Measurements from ENCODE around the gene CMSS1. TPM values are rescaled to one million over a fixed set of nuclear protein-coding genes. Genes with fewer than 3 reads are reported as not detected.

CMSS1 gene
- total RNA-seq, 4 donors from 2014 or later: 11.2 to 16.3 (median 14.1) TPM

GRCh38 chr3:99976584-99976983, 158.9 kb downstream of the CMSS1 start:
- Histone ChIP-seq H3K27ac (replicated peaks in 1 of 4) (no peak overlapping the region), H3K4me3 (no peak overlapping the region), H3K27me3 (no peaks in the 10 kb centered on the region), H3K36me3 (no peaks in the 10 kb centered on the region), H3K9me3 (no peaks in the 10 kb centered on the region), H3K4me1 (peaks cover 0 to 34% (median 26%) of the 10 kb centered on the region in 4 donors)
- intact Hi-C loops (cut with DNase I): no loop called here
- no peak for DNase-seq (ENCODE audit: extremely low spot score)
- no peak for TF ChIP-seq POLR2A (IDR thresholded peaks at IDR 0.05; ENCODE audit: low read depth)
- TF ChIP-seq EP300 (IDR thresholded peaks at IDR 0.05): no peak
- no peak for TF ChIP-seq POLR2AphosphoS5 (IDR thresholded peaks at IDR 0.05)
- TF ChIP-seq, protein P1, sequence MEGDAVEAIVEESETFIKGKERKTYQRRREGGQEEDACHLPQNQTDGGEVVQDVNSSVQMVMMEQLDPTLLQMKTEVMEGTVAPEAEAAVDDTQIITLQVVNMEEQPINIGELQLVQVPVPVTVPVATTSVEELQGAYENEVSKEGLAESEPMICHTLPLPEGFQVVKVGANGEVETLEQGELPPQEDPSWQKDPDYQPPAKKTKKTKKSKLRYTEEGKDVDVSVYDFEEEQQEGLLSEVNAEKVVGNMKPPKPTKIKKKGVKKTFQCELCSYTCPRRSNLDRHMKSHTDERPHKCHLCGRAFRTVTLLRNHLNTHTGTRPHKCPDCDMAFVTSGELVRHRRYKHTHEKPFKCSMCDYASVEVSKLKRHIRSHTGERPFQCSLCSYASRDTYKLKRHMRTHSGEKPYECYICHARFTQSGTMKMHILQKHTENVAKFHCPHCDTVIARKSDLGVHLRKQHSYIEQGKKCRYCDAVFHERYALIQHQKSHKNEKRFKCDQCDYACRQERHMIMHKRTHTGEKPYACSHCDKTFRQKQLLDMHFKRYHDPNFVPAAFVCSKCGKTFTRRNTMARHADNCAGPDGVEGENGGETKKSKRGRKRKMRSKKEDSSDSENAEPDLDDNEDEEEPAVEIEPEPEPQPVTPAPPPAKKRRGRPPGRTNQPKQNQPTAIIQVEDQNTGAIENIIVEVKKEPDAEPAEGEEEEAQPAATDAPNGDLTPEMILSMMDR (IDR thresholded peaks at IDR 0.05): no peak

DNA sequence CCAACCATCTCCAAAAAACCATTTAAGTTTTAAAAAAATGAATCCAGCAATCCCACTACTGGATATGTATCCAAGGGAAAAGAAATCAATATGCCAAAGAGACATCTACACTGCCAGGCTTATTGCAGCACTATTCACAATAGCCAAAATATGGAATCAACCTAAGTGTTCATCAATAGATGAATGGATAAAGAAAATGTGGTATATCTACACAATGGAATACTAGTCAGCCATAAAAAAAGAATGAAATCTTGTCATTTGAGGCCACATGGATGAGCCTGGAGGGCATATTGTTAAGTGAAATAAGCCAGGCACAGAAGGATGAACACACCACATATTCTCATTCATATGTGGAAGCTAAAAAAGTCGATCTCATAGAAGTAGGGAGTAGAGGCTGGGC, 160.6 kb downstream of the CMSS1 start:
- peaks cover 0 to 20% (median 14%) of the 10 kb centered on the region in 4 donors for H3K4me1 ChIP-seq
- H3K36me3 ChIP-seq: no peaks in the 10 kb centered on the region
- H3K4me3 ChIP-seq: no peak overlapping the region
- H3K27me3 ChIP-seq: no peaks in the 10 kb centered on the region
- DNase-seq (ENCODE audit: extremely low spot score): no peak
- H3K9me3 ChIP-seq: no peaks in the 10 kb centered on the region
- WGBS: 95% methylated on average over 1 of the region's 1 CpG
- no peak overlapping the region for H3K27ac ChIP-seq (replicated peaks in 1 of 4)
- no peak for TF ChIP-seq POLR2A (IDR thresholded peaks at IDR 0.05; ENCODE audit: low read depth)
- intact Hi-C loops (cut with DNase I): no loop called here

GRCh38 chr3:99980606-99981005, 162.9 kb downstream of the CMSS1 start:
- intact Hi-C loops (cut with DNase I): no loop called here
- TF ChIP-seq POLR2A (IDR thresholded peaks at IDR 0.05; ENCODE audit: low read depth) (no peak), POLR2AphosphoS5 (IDR thresholded peaks at IDR 0.05) (no peak), EP300 (IDR thresholded peaks at IDR 0.05) (no peak)
- TF ChIP-seq, protein P1 (IDR thresholded peaks at IDR 0.05): no peak
- WGBS: 83% methylated on average over 3 of the region's 3 CpGs
- Histone ChIP-seq H3K4me1 (no peaks in the 10 kb centered on the region), H3K36me3 (no peaks in the 10 kb centered on the region), H3K27me3 (no peaks in the 10 kb centered on the region), H3K27ac (replicated peaks in 1 of 4) (no peak overlapping the region), H3K4me3 (no peak overlapping the region), H3K9me3 (no peaks in the 10 kb centered on the region)
- DNase-seq (ENCODE audit: extremely low spot score): no peak

GRCh38 chr3:99981138-99981537, 163.5 kb downstream of the CMSS1 start:
- no peak for DNase-seq (ENCODE audit: extremely low spot score)
- WGBS: 87% methylated on average over 1 of the region's 1 CpG

DNA sequence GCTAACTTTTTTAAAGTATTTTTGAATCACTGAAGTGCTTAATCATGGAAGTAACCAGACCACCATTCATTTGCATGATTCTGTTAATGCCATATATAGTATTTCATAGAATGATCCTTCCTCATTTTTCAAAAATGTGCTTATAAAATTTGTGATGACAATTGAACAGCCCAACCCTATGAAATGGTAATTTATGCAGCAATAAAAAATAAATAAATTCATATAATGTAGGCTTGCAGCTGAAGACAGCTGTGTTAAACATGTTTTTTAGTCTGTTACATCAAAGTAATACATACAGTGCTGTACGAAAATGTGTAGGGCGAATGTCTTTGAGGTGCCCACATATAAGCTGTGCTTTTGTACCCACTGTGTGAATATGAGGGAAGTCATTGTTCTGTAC, 165.0 kb downstream of the CMSS1 start:
- TF ChIP-seq, protein P1 (IDR thresholded peaks at IDR 0.05): no peak
- no peak for TF ChIP-seq POLR2AphosphoS5 (IDR thresholded peaks at IDR 0.05)

More at GRCh38 chr3:99981138-99981537, 163.5 kb downstream of the CMSS1 start:
- intact Hi-C loops (cut with DNase I): no loop called here
- no peaks in the 10 kb centered on the region for H3K9me3 ChIP-seq
- H3K27me3 ChIP-seq: no peaks in the 10 kb centered on the region
- no peak overlapping the region for H3K27ac ChIP-seq (replicated peaks in 1 of 4)
- no peaks in the 10 kb centered on the region for H3K36me3 ChIP-seq
- H3K4me1 ChIP-seq: no peaks in the 10 kb centered on the region
- no peak overlapping the region for H3K4me3 ChIP-seq
- TF ChIP-seq POLR2A (IDR thresholded peaks at IDR 0.05; ENCODE audit: low read depth): no peak
- TF ChIP-seq POLR2AphosphoS5 (IDR thresholded peaks at IDR 0.05): no peak

GRCh38 chr3:99984139-99984538, 166.5 kb downstream of the CMSS1 start:
- intact Hi-C loops (cut with DNase I): no loop called here
- no peak overlapping the region for H3K4me3 ChIP-seq
- no peaks in the 10 kb centered on the region for H3K9me3 ChIP-seq
- no peak for TF ChIP-seq EP300 (IDR thresholded peaks at IDR 0.05)
- no peak for TF ChIP-seq POLR2AphosphoS5 (IDR thresholded peaks at IDR 0.05)
- TF ChIP-seq, protein P1 (IDR thresholded peaks at IDR 0.05): no peak
- TF ChIP-seq POLR2A (IDR thresholded peaks at IDR 0.05; ENCODE audit: low read depth): no peak
- no peak for DNase-seq (ENCODE audit: extremely low spot score)
- H3K27me3 ChIP-seq: no peaks in the 10 kb centered on the region
- no peaks in the 10 kb centered on the region for H3K36me3 ChIP-seq
- no peaks in the 10 kb centered on the region for H3K4me1 ChIP-seq
- no peak overlapping the region for H3K27ac ChIP-seq (replicated peaks in 1 of 4)

More for the DNA sequence above, 165.0 kb downstream of the CMSS1 start:
- no peaks in the 10 kb centered on the region for H3K4me1 ChIP-seq
- H3K27me3 ChIP-seq: no peaks in the 10 kb centered on the region
- intact Hi-C loops (cut with DNase I): no loop called here
- H3K36me3 ChIP-seq: no peaks in the 10 kb centered on the region
- DNase-seq (ENCODE audit: extremely low spot score): no peak
- no peaks in the 10 kb centered on the region for H3K9me3 ChIP-seq
- no peak overlapping the region for H3K4me3 ChIP-seq
- H3K27ac ChIP-seq (replicated peaks in 1 of 4): no peak overlapping the region
- WGBS: 98% methylated on average over 2 of the region's 2 CpGs

Measured in esophagus muscularis mucosa (tissue), 4 donors.